Suprapubic skin (tissue), 4 donors: ENCODE results near the gene DNHD1.

ENCODE experiments used
- CTCF ChIP-seq, 2 donors: fragments of 200-600 bp in 1 of 2; fragments of 450-650 bp in 1 of 2; sonication (generic) in 1 of 2; IDR thresholded peaks; one replicate each; pipeline ENCODE4 v1.5.1; 2016 to 2019; ENCODE audit warnings: antibody characterized with exemption in 2 of 2, mild to moderate bottlenecking in 1 of 2, moderate library complexity in 1 of 2
- EP300 ChIP-seq: sonication (generic); formaldehyde crosslinking; IDR thresholded peaks from one replicate; pipeline ENCODE4 v1.6.1; 2017; ENCODE audit warnings: antibody characterized with exemption
- POLR2A ChIP-seq, 2 donors: fragments of 450-650 bp; IDR thresholded peaks; one replicate each; pipeline ENCODE4 v1.6.1; 2017; ENCODE audit warnings: antibody characterized with exemption in 2 of 2, mild to moderate bottlenecking in 2 of 2, moderate library complexity in 2 of 2
- POLR2AphosphoS5 ChIP-seq, 3 donors: sonication (generic); formaldehyde crosslinking; IDR thresholded peaks; one replicate each; pipeline ENCODE4 v1.6.1; 2017; ENCODE audit warnings: antibody characterized with exemption in 3 of 3

DNA sequence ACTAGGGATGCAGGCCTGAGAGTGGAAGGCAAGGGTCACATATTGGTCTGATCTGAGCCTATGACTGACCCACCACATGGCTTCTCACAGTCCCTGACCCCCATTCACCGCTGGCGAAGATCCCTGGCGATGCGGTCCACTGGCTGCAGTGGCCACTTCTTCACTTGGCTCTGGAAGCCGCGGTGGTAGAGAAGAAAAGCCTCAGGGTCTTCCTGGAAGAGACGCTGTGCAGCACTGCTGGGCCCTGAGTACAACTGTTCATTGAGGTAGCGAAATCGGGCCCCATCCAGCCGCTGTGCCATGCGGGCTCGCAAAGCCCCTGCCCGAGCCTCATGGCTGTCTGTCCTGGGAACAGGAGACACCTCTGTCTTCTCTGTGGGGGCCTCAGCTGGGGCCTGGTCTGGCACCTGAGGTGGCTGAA is 104.0 kb downstream of the DNHD1 start:
- TF ChIP-seq CTCF (IDR thresholded peaks at IDR 0.05): no peak
- no peak for TF ChIP-seq POLR2AphosphoS5 (IDR thresholded peaks at IDR 0.05)
- no peak for TF ChIP-seq POLR2A (IDR thresholded peaks at IDR 0.05)
- TF ChIP-seq EP300: no peak
